ENCODE results near the gene ZNF865.

- TF ChIP-seq CTCF (IDR thresholded peaks at IDR 0.05; ENCODE audit: borderline replicate concordance, extremely low read depth, low read length, poor library complexity, severe bottlenecking) = peak; percentile 99
- no peak for TF ChIP-seq EZH2 (IDR thresholded peaks at IDR 0.05; ENCODE audit: borderline replicate concordance, low read depth, low read length, severe bottlenecking)
These were observed 48.3 kb downstream of the ZNF865 start for GRCh38 chr19:55653651-55654322.
